HG02852 (cell line): ENCODE data around the gene UHRF2.

Experiments
- ATAC-seq: cut with Tn5 transposase; IDR thresholded peaks from one replicate; pipeline ENCODE4 v1.9.1; 2021; ENCODE audit warnings: mild to moderate bottlenecking, moderate library complexity; ENCODE audit not compliant: unreplicated experiment

Gene UHRF2

DNA sequence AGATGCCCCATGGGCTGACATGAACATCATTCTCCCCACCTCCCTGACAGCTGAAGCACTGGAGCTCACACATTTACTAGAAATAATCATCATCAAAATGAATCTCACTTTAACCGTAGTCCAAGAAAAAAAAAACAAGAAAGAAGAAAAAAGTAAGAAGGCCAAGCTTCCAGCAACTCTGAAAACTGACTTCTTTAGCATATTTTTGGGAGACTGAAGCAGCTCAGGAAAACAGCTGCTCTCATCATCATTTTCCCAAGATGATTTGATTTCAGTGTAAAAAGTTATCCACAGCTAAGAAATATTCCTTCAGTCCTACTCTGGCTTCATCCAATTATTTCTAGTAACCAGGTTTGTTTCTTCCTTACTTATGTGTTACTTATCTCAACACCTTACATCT lies 140.9 kb downstream of the UHRF2 start:
- no peak for ATAC-seq
